Ishikawa (cell line): ENCODE measurements around the gene TRPV4.

Experiments used
- CEBPB ChIP-seq: IDR thresholded peaks from 2 replicates; pipeline ENCODE4 v1.6.1; 2012
- CREB1 ChIP-seq: IDR thresholded peaks from 2 replicates; pipeline ENCODE4 v1.6.1; 2012; ENCODE audit warnings: low read depth
- EGR1 ChIP-seq: IDR thresholded peaks from 2 replicates; pipeline ENCODE4 v1.6.1; 2012
- EP300 ChIP-seq: IDR thresholded peaks from 2 replicates; pipeline ENCODE4 v1.6.1; 2012; ENCODE audit warnings: borderline replicate concordance
- FOXM1 ChIP-seq: IDR thresholded peaks from 2 replicates; pipeline ENCODE4 v1.6.1; 2012; ENCODE audit warnings: low read depth, borderline replicate concordance
- NFIC ChIP-seq: IDR thresholded peaks from 2 replicates; pipeline ENCODE4 v1.6.1; 2012
- RAD21 ChIP-seq: IDR thresholded peaks from 2 replicates; pipeline ENCODE4 v1.6.1; 2012; ENCODE audit warnings: low read depth
- TAF1 ChIP-seq: IDR thresholded peaks from 2 replicates; pipeline ENCODE4 v1.6.1; 2012; ENCODE audit warnings: low read depth, mild to moderate bottlenecking
- TCF12 ChIP-seq: IDR thresholded peaks from 2 replicates; pipeline ENCODE4 v1.6.1; 2012; ENCODE audit warnings: low read depth
- TEAD4 ChIP-seq: IDR thresholded peaks from 2 replicates; pipeline ENCODE4 v1.6.1; 2012
- YY1 ChIP-seq: IDR thresholded peaks from 2 replicates; pipeline ENCODE4 v1.6.1; 2012; ENCODE audit warnings: low read depth
- ZBTB7A ChIP-seq: IDR thresholded peaks from 2 replicates; pipeline ENCODE4 v1.6.1; 2012; ENCODE audit warnings: low read depth
- TF ChIP-seq, protein P1 (sequence below): IDR thresholded peaks from 2 replicates; pipeline ENCODE4 v1.6.1; 2012; ENCODE audit warnings: low read depth, mild to moderate bottlenecking
- TF ChIP-seq, protein P2 (sequence below): IDR thresholded peaks from 2 replicates; pipeline ENCODE4 v1.6.1; 2012
- TF ChIP-seq, protein P3 (sequence below): IDR thresholded peaks from 2 replicates; pipeline ENCODE4 v1.6.1; 2012

Gene TRPV4

DNA sequence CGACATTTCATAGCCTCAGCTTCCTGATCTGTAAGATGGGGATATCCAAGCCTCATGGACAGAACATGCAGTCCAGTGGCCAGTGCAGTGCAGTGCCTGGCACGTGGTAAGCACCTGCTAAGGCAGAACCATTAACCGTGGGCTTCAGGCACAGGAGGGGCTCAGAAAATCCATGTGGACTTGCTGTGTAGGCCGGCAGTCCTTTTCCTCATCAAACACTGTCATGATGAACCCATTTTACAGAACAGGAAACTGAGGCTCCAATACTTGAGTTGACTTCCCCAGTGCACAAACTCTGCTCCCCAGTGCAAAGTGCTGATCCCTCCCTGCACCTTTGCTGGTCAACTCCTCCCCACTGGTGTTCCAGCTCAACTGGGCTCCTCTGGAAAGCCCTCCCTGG, 18.0 kb downstream of the TRPV4 start:
- TF ChIP-seq RAD21 (no peak), TEAD4 (no peak), EGR1 (no peak), CREB1 (no peak), FOXM1 (no peak), ZBTB7A (no peak), TAF1 (no peak), CEBPB (no peak)
- TF ChIP-seq, protein P1, sequence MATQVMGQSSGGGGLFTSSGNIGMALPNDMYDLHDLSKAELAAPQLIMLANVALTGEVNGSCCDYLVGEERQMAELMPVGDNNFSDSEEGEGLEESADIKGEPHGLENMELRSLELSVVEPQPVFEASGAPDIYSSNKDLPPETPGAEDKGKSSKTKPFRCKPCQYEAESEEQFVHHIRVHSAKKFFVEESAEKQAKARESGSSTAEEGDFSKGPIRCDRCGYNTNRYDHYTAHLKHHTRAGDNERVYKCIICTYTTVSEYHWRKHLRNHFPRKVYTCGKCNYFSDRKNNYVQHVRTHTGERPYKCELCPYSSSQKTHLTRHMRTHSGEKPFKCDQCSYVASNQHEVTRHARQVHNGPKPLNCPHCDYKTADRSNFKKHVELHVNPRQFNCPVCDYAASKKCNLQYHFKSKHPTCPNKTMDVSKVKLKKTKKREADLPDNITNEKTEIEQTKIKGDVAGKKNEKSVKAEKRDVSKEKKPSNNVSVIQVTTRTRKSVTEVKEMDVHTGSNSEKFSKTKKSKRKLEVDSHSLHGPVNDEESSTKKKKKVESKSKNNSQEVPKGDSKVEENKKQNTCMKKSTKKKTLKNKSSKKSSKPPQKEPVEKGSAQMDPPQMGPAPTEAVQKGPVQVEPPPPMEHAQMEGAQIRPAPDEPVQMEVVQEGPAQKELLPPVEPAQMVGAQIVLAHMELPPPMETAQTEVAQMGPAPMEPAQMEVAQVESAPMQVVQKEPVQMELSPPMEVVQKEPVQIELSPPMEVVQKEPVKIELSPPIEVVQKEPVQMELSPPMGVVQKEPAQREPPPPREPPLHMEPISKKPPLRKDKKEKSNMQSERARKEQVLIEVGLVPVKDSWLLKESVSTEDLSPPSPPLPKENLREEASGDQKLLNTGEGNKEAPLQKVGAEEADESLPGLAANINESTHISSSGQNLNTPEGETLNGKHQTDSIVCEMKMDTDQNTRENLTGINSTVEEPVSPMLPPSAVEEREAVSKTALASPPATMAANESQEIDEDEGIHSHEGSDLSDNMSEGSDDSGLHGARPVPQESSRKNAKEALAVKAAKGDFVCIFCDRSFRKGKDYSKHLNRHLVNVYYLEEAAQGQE: no peak
- TF ChIP-seq, protein P2, sequence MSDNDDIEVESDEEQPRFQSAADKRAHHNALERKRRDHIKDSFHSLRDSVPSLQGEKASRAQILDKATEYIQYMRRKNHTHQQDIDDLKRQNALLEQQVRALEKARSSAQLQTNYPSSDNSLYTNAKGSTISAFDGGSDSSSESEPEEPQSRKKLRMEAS: no peak

DNA sequence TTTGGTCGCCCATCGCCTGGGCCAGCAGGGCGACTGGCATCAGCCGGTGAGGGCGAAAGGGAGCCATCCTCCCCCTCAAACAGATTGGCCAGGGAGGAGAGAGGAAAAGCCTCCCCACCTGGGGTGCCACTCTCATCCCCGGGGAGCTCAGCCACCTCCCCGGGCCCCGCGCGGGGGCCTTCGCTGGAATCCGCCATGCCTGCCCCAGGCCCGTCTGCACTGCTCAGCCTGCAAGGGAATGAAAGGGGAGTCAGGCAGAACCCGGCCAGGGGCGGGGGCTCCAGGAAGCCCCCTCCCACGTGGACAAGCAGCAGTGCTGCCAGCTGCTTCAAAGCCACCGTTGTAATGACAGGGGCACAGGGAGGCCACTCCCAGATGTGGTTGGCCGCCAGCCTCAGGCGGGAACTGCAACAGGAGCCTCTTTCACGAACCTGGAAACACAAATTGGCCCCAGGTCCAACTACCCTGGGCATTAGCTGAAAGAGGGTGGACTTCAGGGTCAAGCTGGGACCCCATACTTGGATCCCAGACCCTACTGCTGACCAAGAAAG, 18.5 kb downstream of the TRPV4 start:
- TF ChIP-seq ZBTB7A: no peak
- TF ChIP-seq CREB1: no peak
- no peak for TF ChIP-seq RAD21
- TF ChIP-seq NFIC: no peak
- TF ChIP-seq EP300: no peak
- TF ChIP-seq YY1: no peak
- TF ChIP-seq, protein P1: no peak
- no peak for TF ChIP-seq TCF12
- no peak for TF ChIP-seq CEBPB
- TF ChIP-seq, protein P2: no peak
- no peak for TF ChIP-seq TEAD4

DNA sequence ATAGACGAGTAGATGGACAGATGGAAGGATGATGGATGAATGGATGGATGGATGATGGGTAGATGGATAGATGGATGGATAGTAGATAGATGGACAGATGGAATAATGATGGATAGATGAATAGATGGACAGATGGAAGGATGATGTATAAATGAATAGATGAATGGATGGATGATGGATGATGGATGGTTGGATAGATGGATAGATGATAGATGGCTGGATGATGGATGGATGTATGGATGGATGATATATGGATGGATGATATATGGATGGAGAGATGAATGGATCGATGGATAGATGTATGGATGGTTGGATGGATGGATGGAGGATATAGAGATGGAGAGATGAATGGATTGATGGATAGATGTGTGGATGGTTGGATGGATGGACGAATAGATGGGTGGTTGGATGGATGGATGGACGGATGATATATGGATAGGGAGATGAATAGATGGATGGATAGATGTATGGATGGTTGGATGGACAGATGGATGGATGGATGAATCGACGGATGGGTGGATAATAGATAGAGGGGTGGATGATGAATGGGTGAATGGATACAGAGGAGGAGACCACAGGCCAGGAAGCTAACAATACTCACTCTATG, 19.3 kb downstream of the TRPV4 start:
- TF ChIP-seq YY1: no peak
- TF ChIP-seq, protein P2: no peak

DNA sequence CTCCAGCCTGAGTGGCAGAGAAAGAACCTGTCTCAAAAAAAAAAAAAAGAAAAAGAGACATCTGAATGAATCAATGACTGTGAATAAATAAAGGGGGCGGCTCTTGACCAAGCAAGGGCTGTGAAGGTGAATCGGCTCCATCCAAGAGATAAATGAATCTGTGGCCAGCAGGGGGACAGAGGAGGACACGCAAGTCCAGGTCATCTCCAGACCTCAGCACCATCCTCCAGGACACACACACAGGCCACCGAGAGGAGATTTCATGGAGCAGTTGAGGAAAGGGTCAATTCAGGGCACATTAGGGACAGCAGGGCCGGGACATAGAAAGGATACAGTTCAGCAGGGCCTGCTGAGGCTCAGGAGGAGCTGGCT, 21.6 kb downstream of the TRPV4 start:
- TF ChIP-seq RAD21 (no peak), ZBTB7A (no peak), CREB1 (no peak), NFIC (no peak), FOXM1 (no peak), TEAD4 (no peak), EP300 (no peak), YY1 (no peak), CEBPB (no peak), TCF12 (no peak), TAF1 (no peak), EGR1 (no peak)
- TF ChIP-seq, protein P3, sequence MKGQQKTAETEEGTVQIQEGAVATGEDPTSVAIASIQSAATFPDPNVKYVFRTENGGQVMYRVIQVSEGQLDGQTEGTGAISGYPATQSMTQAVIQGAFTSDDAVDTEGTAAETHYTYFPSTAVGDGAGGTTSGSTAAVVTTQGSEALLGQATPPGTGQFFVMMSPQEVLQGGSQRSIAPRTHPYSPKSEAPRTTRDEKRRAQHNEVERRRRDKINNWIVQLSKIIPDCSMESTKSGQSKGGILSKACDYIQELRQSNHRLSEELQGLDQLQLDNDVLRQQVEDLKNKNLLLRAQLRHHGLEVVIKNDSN: no peak
- TF ChIP-seq, protein P1: no peak
- TF ChIP-seq, protein P2: no peak

DNA sequence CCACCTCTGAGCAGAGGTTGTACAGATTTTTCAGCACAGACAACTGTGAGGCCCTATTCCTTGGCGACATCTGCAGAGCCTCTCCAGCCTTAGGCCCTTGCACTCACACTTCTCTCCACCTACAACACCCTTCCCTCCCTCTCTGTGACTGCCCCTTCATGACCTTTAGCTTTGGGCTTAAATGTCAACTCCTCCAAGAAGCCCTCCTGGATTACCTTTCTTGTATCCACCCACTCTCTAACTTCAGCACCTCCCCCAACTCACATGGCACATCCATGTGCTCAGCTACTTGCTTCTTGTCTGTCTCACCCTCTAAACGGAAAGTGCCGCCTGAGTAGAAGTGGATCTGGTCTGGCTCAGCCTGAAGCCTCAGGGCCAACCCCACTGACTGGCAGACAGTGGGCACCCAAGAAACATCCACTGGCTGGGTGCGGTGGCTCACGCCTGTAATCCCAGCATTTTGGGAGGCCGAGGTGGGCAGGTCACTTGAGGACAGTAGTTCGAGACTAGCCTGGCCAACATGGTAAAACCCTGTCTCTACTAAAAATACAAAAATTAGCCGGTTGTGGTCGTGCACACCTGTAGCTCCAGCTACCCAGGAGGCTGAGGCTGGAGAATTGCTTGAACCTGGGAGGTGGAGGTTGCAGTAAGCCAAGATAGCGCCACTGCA, 22.1 kb downstream of the TRPV4 start:
- TF ChIP-seq ZBTB7A: no peak
- TF ChIP-seq CEBPB: no peak
- TF ChIP-seq TCF12: no peak
- no peak for TF ChIP-seq NFIC
- TF ChIP-seq RAD21: no peak
- no peak for TF ChIP-seq EP300
- TF ChIP-seq CREB1: no peak
- TF ChIP-seq, protein P2: no peak
